HG03571 (cell line): Measurements from ENCODE around the gene CLINT1.

ENCODE experiments used
- ATAC-seq: cut with Tn5 transposase; IDR thresholded peaks from one replicate; pipeline ENCODE4 v1.9.1; 2021; ENCODE audit not compliant: unreplicated experiment

The CLINT1 gene

DNA sequence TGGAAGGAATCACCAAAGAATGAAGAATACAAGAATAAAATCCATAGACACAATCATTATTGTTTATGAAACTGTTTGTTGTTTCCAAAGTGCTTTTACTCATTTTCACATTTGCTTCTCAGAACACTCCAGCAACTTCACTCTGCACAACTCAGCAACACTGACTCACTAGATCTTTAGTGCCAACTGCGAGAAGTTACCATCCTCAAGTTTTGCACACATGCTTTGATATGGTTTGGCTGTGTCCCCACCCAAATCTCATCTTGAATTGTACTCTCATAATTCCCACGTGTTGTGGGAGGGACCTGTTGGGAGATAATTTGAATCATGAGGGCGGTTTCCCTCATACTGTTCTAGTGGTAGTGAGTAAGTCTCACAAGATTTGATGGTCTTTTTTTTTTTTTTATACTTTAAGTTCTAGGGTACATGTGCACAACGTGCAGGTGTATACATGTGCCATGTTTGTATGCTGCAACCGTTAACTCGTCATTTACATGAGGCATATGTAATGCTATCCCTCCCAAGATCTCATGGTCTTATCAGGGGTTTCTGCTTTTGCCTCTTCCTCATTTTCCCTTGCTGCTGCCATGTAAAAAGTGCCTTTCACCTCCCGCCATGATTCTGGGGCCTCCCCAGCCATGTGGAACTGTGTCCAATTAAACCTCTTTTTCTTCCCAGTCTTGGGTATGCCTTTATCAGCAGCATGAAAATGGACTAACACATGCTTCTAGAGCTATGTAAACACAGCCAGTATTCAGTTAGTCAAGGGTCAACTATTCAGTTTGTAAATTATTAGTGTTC, 36.9 kb downstream of the CLINT1 start:
- no peak for ATAC-seq

DNA sequence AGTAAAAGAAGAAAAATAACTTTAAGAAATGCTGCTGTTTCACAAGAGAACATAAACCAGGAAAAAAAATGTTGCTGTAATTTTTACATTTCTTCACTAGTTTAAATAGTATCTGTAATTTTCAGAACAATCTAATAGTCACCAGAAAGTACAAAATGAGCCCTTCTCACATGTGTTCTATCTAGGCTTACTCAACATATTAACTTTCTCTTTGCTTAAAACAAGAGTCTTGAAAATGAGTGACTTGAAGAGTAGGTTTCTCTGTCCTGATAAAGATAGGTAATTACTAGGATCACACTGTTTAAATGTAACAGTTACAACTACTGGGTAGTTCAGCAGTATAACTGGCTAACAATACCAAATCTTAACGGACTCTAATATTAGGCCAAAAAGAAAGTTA, 37.5 kb downstream of the CLINT1 start:
- ATAC-seq, result no peak

DNA sequence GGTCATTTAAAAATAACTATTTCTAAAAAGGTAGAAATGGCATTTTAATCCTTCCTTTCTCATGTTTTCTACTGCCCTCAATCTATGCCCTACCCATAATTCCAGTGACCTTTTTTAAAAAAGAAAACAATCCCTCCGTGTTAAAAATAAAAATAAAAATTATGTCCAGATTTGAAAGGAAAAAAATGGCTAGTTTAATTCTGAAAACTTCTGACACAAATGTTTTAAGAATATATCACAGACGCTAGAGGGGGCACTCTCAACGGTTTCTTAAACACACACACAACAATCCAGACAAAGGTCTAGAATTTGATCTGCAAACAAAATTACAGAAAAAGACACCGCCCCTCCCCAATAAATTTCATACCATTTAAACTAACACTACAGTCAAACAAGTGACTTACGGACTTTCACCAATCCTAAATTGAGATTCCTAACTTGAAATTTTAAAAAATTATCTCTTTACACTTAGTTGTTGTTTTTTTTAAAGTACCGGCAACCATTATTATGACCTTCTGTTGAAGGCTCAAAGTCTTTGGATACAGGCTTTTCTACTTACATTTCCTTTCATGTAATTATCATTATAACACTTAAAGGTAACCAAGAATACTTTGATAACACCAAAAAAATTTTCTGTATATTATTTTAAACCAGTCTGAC, 38.2 kb downstream of the CLINT1 start:
- ATAC-seq, result no peak

DNA sequence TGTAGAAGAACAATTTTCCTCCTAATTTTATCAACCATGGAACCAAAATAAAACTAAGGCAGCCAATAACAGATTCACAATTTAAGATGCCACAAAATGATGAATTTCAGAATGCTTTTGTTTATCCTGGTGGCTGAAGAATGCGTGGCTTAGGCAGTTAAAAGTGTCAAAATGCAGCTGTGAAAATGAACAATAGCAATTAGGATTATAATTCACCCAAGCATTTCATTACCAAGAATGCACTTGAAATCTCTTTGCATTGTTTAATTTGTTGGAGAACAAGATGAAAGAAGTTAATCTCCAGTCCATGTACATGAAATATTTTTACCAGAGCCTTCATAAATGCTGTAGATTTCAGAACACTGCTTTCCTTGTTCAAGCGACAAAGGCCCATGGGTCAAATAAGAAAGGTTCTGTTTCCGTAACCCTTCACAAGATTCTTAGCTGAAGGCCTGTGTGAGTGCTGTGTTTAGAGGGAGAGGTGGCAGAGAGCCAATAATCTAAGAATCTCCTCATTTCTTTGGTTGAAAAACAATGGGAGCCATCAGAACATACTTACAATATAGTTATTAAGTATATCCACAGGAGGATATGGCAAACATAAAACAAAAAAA, 39.3 kb downstream of the CLINT1 start:
- ATAC-seq, result no peak

DNA sequence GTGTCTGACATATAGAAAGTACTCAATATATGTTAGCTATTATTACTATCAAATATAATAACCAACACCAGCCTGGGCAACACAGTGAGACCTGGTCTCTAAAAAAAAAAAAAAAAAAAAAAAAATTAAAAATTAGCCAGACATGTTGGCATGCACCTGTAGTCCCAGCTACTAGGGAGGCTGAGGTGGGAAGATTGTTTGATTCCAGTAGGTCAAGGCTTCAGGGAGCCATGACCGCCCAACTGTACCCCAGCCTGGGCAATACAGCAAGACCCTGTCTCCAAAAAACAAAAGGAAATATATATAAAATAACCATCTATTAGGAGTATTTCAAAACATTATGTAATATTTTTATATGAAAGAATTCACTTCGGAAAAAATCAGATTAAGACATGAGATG, 40.6 kb downstream of the CLINT1 start:
- no peak for ATAC-seq

DNA sequence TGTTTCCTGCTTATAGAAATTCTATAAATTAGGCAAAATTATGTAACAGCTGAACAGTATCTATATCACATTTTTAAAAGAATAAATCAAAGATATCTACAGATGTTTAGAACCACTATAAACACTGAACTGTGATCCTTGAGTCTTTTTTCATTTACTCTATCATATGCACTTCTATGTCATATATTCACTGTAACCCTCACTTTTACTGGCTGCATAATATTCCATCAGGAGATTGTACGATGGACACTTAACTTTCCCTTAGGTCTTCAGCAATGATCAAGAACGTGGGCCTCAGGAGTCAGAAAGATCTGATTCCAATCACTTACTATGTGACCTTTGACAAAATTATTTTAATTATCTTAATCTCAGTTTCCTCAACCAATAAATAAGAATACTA, 41.0 kb downstream of the CLINT1 start:
- no peak for ATAC-seq

DNA sequence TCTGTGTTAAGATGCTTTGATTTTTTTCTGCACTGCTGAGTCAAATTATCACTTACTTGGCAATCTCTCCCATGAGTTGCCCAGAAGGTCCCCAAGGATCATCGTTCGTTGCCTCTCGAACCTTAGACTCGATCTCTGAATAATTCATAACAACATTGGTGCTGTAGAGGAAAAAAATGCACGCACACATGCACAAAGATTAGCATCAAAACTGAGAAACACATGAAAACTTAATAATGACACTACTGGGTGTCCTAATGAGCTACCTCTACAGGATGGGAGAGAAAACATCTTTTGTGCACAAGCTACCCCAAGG, 41.6 kb downstream of the CLINT1 start:
- ATAC-seq, result no peak

DNA sequence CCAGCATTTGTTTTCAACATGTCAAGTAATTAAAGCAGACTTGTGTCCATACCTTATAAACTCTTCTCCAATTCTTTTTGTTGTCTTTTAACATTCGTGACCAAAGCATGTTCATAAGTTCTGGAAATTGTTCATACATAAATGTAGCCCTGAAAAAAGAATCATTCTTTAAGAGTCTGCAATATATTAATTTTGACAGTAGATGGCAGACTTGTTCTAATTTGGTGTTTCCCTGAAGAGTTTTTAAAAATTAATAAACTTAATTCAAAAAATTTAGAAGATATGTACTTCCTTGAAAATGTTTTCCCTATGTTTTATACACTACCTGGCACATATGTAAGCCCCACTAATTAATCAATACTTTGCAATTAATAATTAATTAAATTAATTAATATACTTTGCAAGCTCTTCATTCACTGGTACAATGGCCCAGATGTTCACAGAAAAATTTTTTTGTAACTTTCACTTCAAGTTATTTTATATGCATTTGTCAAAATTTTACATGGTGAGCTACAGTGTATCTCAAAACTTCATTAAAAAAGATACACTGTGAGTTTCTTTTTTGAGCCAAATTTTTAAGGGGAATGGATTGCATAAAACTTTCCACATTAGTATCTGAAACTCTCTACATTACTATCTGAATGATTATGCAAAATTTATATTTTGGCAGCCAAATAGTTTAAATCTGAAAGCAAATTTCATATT, 42.1 kb downstream of the CLINT1 start:
- ATAC-seq, result no peak

DNA sequence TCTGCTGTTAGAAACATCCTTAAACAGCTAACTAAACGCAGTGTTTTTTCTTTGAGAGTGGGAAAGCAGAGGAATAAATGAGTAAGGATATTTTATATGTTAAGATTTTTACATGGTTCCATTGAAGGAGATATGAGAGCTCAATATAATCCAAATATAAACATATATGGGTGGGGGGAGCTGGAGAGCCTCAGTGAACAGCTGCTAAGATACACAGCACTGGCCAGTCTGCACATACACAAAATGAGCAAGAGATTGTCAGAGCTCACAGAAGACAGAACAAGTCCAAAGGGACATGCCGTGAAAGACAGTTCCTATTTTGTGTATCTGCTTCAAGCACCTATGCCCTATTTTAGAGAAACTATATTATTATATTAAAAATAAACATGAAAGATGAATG, 46.9 kb downstream of the CLINT1 start:
- ATAC-seq, result no peak

DNA sequence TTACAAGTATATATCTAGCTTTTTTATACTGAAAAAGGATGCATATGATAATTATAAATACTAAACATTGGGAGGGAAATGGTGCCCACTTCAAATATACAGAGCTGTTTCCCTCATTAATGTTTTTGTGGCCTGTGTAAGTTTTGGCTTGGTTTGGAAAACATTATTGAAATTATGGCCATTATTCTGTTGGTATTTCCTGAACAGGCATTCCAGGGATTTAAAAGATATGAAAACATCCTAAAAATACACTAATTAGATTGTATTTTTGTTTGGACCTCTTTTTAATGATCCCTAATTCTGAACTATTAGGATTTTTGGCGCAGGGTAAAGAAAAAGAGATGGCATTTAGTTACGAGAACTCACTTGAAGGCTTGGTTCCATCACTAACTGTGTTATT, 50.9 kb downstream of the CLINT1 start:
- no peak for ATAC-seq

DNA sequence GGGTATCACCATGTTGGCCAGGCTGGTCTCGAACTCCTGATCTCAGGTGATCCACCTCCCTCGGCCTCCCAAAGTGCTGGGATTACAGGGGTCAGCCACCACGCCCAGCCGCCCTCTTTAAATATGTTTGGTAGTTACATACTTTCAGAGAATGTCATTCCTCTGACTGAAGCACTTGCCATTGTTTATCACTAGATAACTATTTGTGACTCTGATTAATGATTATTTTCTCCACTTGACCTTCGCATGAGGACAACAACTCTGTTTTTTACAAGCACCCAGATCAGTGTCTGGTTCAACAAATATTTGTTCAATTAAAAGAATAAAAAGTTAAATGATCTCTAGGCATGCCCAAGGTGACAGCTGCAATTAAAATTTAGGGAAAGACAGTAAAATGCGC, 56.2 kb downstream of the CLINT1 start:
- no peak for ATAC-seq

DNA sequence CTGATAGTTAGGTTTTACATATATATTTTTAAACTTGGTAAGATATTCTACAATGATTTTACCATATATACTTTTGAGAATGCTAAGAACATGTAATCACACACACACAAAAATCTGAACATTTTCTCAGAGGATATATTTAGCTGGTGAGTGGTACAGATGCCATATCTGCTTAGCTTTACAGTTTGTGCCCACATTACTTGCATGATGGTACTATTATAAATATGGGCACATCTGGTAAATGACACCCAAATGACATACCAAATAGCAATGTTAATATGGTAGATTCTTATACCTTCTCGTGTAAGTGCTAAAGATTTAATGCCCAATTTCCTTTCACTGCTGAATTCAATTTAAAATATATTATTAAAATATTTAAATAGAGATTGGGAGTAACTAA, 58.8 kb downstream of the CLINT1 start:
- no peak for ATAC-seq

DNA sequence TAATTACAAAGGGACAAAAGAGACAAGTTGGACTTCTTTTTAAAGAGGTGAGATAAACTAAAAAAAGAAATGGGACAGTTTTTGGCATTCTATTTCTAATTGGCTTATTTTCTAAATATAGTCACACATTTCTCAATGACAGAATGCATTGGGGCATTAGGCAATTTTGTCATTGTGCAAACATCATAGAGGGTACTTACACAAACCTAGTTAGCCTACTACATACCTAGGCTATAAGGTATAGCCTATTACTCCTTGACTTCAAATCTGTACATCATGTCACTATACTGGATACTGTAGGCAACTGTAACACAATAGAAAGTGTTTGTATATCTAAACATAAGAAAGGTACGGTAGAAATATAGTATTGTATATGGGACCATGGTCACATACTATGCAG, 59.4 kb downstream of the CLINT1 start:
- ATAC-seq, result no peak

DNA sequence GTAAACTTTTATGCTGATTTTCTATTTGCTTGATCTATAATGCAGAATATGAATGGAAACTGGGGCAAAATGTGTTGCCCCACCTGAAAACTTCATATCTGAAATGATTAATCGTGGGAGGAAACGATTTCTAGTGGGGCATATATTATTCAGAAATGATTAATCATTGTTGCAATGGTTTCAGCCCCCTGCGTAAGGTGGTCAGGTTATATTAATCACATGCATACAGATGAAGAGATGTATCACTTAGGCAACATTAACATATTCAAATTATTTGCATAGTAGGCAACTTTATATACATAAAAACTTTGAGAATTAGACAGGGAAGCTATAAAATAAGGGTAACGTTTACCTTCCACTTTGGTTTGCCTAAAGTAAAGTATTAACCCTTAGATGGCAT, 65.6 kb downstream of the CLINT1 start:
- ATAC-seq, result no peak

DNA sequence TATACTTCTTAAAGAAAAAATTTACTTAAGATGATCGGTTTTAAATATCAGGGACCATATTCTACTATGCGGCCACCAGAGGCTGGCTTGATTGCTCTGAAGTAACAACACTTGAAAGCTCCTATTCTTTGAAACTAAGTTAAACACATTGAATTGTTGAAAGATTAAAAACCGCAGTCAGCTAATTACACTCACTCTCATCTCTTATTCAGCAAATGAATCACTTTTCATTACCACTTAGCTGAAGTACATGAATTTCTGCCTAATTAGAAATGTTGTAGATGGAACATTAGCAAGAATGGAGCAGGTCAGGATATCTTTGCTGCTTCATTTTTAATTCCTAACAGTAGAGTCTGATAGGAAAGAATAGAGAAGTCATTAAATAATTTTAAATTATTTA, 73.1 kb downstream of the CLINT1 start:
- ATAC-seq, result no peak

DNA sequence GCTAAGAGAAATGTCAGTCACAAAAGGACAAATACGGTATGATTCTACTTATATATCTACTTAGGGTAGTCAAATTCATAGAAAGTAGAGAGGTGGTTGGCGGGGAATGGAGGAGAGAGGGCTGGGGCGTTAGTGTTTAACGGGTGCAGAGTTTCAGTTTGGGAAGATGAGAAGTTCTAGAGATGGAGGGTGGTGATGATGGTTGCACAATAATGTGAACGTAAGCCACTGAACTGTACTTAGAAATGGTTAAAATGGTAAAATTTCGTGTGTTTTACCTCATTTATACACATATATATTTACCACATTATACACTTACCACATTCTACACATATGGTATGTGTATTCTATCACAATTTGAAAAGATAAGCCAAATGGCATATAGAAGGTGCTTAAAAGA, 79.7 kb downstream of the CLINT1 start:
- no peak for ATAC-seq

DNA sequence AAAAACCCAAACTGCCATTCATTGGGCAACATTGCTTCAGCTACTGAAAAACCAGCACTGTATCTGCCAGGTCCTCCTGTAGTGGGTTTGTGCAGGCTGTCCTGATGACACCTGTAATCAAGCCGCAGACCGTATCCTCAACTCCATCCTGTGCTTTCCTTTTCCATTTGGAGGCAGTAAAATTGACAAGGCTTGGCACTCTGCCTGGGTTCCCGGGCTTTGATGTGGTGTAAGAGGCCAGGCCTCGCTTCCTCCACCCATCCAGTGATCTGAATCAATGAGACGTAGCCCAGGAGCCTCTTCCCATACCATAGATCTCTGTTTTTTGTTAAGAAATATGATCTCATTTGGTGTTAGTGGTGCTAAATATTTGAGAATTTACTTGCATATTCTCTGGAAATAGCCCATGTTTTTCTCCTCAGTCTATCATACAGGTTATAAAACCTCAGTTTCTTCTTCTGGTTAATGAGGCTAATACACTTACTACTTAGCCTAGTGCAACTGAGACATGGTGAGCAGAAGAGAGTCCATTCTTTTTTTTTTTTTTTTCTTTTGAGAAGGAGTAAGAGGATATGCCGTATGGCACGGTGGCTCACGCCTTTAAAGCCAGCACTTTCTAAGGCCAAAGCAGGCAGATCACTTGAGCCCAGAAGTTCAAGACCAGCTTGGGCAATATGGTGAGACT, 80.7 kb downstream of the CLINT1 start:
- ATAC-seq, result no peak

DNA sequence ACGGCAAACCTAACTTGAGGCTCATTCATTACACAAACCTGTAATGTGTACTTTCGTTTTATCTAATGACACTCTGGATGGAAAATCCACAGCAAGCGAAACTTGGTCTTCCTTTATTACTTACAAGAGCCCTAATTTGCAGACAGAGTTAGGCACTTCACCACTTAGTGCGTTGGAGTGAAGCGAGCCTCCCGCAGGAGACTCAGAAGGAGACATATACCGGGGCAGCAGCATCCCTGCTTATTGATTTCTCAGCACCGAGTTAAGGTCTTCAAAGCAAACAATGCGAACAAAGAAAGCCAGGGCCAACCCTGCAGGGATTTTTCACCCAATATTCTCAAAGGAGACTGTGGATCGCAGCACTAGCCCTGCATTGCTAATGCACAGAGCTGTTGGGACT, 86.8 kb downstream of the CLINT1 start:
- ATAC-seq, result no peak

DNA sequence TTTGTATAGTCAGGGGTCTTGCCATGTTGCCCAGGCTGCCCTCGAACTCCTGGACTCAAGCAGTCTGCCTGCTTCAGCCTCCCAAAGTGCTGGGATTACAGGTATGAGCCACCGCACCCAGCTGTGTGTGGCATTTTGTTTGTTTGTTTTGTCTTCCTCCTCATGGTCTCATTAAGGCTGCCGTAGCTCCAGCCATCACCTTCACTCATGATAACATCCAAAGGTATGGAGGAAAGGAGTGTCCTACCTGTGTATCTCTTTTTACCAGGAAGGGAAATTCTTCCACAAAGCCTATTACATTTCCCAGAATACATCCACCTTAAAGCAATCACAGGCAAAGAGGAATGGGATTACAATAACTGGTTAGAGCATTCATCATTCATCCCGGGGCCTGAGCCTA, 88.3 kb downstream of the CLINT1 start:
- no peak for ATAC-seq

DNA sequence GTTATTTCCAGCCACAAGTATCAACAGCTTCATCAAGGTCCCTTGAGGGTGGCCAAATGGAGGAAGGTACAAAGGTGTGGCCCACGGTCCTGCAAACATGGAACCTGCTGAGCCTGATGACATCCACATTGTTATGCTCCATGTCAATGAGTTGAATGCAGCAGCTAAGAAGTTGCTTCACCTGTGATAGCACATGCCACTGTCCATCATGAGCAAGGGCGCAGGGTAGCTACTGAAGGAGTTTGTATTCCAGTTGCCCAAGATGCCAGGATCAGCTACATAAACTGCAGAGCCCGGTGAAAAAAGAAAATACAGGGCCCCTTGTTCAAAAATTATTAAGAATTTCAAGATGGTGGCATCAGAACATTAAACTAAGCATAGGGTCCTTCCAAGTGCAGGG, 91.3 kb downstream of the CLINT1 start:
- ATAC-seq, result no peak

DNA sequence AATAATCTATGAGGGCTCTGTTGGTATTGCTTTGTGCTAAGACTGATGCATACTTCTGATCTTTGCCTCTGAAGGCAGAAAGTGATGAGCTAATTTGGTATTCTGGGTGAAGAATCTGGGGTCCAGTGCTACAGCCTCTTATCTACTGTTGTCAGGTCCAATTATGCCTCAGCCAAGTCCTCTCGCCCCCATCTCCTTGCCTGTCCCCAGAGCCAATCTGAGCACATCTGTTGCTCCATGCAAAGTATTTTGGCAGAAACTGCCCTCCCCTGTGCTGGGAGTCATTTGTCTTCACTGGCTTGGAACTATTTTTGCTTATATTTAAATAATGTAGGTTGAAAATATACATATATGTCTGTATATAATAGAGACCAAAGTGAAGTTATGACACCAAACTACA, 92.0 kb downstream of the CLINT1 start:
- no peak for ATAC-seq
